Transverse colon (tissue), 4 donors: ENCODE measurements around the gene OGFR.

Experiments
- EP300 ChIP-seq: sonication (generic); formaldehyde crosslinking; IDR thresholded peaks from one replicate; pipeline ENCODE4 v1.6.1; 2017; ENCODE audit warnings: antibody characterized with exemption, low read depth
- POLR2A ChIP-seq: fragments of 450-650 bp; IDR thresholded peaks from one replicate; pipeline ENCODE4 v1.6.1; 2016; ENCODE audit warnings: antibody characterized with exemption, mild to moderate bottlenecking, moderate library complexity
- POLR2AphosphoS5 ChIP-seq, 3 donors: sonication (generic); formaldehyde crosslinking; IDR thresholded peaks; one replicate each; pipeline ENCODE4 v1.6.1; 2016; ENCODE audit warnings: antibody characterized with exemption in 3 of 3
- TF ChIP-seq, protein P1 (sequence below), 5 experiments: fragments of 200-600 bp in 3 of 5; fragments of 450-650 bp in 2 of 5; sonication (generic) in 3 of 5; IDR thresholded peaks; 1 replicate in 2 of 5; 2 replicates in 3 of 5; pipeline ENCODE4 v1.5.1; 2016 to 2017; ENCODE audit warnings: antibody characterized with exemption in 5 of 5, inconsistent platforms in 3 of 5, mild to moderate bottlenecking in 2 of 5, moderate library complexity in 1 of 5

DNA sequence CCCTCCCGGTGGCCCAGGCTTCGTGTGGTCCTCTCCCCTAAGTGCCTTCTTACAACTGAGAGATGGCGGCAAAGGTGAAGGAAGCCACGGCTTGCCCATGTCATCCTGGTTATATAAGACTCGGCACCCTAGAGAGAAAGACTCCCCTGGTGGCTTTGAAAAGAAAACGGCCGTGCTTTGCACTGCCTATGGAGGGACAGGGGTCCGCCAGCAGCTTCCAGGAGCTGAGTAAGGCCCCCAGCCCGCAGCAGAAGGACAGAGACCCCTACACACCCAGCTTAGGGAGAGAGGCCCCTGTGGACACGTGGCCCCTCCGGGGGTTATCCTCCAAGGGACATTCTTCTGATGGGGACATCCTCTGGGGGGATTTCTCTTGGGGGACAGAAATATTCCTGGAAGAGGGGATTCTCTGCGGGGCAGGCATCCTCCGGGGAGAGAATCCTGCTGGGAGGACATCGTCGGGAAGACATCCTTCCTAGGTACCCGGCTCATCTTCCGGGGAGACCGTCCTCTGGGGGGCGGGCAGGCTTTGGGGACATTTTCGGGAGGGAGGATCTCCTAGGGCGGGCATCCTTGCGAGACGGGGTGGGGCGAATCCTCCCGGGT lies 511 bp upstream of the OGFR start:
- no peak for TF ChIP-seq POLR2A
- TF ChIP-seq, protein P1, sequence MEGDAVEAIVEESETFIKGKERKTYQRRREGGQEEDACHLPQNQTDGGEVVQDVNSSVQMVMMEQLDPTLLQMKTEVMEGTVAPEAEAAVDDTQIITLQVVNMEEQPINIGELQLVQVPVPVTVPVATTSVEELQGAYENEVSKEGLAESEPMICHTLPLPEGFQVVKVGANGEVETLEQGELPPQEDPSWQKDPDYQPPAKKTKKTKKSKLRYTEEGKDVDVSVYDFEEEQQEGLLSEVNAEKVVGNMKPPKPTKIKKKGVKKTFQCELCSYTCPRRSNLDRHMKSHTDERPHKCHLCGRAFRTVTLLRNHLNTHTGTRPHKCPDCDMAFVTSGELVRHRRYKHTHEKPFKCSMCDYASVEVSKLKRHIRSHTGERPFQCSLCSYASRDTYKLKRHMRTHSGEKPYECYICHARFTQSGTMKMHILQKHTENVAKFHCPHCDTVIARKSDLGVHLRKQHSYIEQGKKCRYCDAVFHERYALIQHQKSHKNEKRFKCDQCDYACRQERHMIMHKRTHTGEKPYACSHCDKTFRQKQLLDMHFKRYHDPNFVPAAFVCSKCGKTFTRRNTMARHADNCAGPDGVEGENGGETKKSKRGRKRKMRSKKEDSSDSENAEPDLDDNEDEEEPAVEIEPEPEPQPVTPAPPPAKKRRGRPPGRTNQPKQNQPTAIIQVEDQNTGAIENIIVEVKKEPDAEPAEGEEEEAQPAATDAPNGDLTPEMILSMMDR (IDR thresholded peaks at IDR 0.05): peak in 1 of 5 experiments; percentile 22
- TF ChIP-seq POLR2AphosphoS5 (IDR thresholded peaks at IDR 0.05): no peak
- TF ChIP-seq EP300: no peak
